Vagina (tissue), 2 donors: ENCODE data around the gene ARHGDIG.

Experiments used
- CTCF ChIP-seq, 3 experiments: fragments of 450-650 bp in 2 of 3; fragments of 200-600 bp in 1 of 3; sonication (generic) in 1 of 3; IDR thresholded peaks; one replicate each; pipeline ENCODE4 v1.5.1; 2017 to 2019; ENCODE audit warnings: antibody characterized with exemption in 3 of 3, mild to moderate bottlenecking in 2 of 3, moderate library complexity in 2 of 3
- POLR2A ChIP-seq, 2 donors: fragments of 450-650 bp; IDR thresholded peaks; one replicate each; pipeline ENCODE4 v1.6.1; 2017; ENCODE audit warnings: antibody characterized with exemption in 2 of 2, mild to moderate bottlenecking in 2 of 2, moderate library complexity in 2 of 2

GRCh38 chr16:293043-293775 lies 12.8 kb downstream of the ARHGDIG start:
- no peak for TF ChIP-seq CTCF (IDR thresholded peaks at IDR 0.05)
- TF ChIP-seq POLR2A (IDR thresholded peaks at IDR 0.05) = no peak
